AG08396 (cell line): ENCODE measurements around the gene ST6GALNAC1.
"Not testable (repeated sequence)": the region's sequence is repeated elsewhere in the genome, so short reads cannot be mapped to it uniquely, and the experiment has no call there.

Source experiments
- DNase-seq: peaks from one replicate; pipeline ENCODE4 v3.0.0; 2012; ENCODE audit warnings: low spot score, mixed read lengths

Gene ST6GALNAC1

DNA sequence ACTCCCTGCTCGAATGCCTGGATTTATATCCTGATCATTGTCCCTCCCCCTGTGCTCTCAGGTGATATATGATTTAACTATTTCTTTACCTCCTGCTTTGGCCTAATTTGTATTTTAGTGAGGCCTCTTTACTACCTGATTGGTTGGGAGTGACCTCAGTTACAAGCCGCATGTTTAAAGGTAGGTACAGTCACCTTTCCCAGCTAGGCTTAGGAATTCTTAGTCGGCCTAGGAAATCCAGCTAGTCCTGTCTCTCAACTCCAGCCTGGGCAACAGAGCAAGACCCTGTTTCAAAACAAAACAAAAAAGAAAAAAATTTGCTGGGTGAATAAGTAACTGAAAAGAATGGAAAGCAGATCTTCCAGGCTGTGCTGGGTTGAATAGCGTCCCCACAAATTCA lies 31.1 kb downstream of the ST6GALNAC1 start:
- DNase-seq = no peak

DNA sequence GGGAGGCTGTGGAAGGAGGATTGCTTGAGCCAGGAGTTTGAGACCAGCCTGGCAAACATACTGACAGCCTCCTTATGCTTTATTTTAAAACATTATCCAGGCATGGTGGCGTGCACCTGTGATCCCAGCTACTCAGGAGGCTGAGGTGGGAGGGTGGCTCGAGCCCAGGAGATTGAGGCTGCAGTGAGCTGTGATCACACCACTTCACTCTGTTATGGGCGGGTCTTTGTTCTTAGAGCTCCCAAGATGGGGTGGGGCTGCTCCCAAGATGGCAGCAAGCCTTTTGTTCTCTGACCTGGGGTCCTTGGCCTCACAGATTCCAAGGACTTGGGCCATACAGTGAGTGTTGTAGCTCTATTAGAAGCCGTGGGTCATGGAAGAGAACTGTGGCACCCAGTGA lies 31.8 kb downstream of the ST6GALNAC1 start:
- no peak for DNase-seq

DNA sequence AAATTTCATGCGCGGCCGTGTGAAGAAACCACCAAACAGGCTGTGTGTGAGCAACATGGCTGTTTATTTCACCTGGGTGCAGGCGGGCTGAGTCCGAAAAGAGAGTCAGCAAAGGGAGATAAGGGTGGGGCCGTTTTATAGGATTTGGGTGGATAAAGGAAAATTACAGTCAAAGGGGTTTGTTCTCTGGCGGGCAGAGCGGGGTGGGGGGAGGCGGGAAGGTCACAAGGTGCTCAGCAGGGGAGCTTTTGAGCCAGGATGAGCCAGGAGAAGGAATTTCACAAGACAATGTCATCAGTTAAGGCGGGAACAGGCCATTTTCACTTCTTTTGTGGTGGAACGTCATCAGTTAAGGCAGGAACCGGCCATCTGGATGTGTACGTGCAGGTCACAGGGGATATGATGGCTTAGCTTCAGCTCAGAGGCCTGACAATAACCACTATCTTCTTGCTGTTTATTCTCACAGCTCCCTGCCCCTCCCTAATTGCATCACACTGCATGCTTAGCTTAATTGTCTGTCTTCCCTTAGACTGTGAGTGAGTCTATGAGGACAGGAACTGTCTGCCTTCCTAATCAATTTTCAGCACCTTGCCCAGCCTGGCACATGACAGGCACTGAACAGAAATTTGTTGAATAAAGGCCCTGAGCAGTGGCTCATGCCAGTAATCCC lies 32.3 kb downstream of the ST6GALNAC1 start:
- DNase-seq = not testable (repeated sequence)

DNA sequence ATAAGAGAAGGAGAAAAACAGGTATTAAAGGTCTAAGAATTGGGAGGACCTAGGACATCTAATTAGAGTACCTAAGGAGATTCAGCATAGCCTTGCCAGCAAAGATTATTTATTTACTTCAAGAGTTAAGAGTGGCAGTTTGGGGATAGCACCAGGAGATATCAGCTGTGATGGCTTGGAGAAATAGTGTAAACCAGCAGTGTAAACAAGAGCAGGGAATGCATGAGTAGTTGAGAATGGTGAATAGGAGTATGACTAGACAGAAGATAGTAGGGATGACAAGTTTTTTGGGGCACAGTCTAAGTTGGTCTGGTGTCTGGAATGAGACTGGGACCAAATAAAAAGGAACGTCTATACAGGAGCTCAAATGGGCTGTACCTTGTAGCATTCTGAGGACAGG lies 36.9 kb downstream of the ST6GALNAC1 start:
- not testable (repeated sequence) for DNase-seq

DNA sequence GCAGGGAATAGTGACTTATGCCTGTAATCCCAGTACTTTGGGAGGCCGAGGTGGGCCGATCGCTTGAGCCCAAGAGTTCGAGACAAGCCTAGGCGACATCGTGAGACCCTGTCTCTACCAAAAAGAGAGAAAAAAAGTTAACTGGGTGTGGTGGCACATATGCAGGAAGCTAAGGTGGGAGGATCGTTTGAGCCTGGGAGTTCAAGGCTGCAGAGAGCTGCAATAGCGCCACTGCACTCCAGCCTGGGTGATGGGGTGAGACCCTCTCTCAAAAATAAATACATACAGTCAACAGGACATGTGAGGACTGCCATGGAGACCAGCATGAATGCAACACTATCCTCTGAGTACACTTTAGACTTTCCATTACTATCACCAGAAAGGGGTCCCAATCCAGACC lies 42.5 kb downstream of the ST6GALNAC1 start:
- DNase-seq = no peak

DNA sequence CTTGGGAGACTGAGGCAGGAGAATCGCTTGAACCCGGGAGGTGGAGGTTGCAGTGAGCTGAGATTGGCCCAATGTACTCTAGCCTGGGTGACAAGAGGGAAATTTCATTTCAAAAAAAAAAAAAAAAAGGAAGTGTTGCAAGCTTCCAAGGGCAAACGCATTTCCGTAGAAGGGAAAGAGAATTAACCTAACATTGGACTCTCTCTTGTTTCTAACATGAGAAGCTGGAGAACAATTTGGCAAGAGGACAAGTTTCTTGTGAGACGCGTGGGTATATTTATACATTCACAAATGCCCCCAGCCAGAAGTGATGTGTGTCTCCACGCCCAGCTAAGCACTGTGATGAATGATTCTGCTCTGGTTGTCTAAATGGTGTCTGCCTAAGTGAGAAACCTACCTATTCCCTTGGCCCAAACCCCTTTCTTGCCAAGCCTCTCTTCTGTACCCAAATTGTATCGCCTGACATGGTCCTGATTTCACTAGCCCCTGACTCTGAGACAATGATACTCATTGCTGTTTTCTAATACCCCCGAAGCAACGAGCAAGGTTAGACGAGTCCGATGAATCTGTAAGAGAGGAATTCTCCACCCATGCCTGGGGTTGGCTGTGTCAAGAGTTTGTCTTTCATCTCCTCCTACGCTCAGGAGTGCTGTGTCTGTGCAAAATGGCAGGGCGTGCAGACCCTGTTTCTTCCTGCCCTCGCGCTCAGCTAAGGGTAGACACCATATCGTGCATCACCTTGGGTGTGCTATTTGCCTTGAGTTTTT lies 43.7 kb downstream of the ST6GALNAC1 start:
- no peak for DNase-seq

DNA sequence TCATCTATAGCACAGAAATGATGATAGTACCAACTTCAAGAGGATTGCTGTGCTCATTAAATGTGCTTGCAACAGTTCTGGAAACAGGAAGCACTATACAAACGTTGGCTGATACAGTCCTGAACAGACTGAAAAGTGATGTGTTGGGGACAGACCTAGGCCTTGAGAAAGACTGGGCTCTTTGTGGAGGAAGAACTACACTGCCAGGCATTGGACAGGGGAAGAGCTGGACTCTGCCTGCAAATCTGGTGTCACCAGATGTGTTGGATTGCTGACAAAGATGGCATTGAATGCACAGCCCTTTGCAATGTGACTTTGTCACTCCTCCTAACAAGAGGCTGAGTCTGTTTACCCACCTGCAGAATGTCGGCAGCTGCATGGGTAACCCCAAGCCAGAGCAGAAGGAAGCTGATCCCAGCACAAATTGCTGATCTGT lies 45.5 kb downstream of the ST6GALNAC1 start:
- no peak for DNase-seq

DNA sequence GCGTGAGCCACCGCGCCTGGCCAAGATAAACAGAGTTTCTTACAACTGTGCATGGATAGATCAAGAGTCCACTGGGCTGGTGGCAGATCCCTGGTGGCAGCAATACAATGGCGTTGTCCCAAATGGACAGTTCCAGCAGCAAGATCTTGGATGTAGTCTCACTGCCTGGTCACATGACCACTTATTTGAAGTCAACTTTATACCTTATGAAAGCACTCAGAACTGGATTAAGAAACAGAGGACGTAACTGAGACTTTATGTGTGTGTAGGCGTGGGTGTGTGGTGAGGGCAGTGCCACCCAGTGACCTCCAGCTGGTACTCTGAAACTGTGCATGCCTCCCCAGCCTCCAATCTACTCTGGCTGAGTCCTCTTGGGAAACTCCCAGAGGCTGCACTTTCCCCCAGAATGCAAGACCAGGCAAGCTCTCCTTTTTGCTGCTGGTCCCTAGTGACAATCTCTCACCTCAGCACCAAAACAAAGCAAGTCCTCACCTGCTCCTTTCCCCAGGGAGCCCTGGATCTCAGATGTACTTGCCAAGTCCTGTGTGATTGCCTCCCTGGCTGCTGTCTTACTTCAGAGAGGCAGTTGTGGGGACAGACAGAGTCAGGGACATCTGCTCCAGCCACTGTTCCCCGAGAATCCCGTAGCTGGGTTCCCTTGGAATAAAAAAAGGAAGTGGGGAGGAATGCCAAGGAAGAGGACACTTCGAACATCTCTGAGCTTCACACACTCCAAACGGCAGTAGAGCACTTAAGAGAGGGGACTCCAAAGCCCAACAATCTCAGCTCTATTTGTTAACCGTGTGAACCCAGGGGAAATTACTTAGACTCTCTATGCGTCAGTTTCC lies 46.2 kb downstream of the ST6GALNAC1 start:
- no peak for DNase-seq

DNA sequence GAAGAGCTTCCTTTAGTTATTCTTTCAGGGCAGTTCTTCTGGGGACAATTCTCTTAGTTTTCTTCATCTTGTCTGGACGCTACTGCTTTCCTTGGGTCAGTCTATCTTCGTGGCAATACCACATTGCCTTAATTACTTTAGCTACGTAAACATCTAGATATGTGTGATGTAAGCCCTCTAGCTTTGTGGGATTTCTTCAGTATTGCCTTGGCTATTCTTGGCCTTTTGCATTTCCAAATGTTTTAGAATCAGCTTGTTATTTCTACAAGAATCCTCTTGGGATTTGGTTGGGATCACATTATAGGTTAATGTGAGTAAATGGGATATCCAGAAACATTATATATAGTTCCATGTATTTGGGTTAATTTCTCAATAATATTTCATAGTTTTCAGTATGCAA lies 48.9 kb downstream of the ST6GALNAC1 start:
- DNase-seq = no peak

DNA sequence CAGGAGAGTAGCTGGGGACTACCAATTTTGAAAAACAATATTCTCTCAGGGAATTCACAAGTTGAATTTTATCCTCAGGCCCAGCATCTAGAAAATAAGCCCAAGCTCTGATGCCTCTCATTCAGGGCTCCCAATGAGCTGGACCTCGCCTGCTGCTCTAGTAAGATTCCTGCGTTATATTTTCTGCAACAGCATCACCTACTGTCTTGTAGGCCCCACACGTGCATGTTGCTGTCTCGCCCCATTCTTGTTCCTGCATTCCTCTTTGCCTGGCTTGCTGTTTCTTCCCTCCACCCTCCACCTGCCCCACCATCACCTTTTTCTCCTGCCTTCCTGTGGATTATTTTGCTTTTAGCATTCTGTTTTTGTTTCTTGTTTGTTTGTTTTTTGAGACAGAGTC lies 49.6 kb downstream of the ST6GALNAC1 start:
- DNase-seq = no peak

DNA sequence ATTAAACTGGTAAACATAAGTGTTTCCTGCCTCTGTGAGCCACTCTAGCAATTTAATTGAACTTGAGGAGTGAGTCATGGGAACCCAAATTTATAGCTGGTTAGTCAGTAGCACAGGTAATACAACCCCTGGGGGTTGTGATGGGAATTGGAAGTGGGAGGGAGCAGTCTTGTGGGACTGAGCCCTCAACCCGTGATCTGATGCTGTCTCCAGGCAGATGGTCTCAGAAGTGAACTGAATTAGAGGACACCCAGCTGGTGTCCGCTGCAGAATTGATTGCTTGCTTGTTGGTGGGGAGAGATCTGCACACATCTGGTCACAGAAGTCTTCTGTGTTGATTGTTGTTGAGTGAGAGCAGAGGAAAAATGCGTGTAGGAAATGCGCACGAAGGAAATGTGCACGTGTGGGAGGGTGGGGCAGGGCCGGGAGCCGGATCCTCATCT lies 50.2 kb downstream of the ST6GALNAC1 start:
- no peak for DNase-seq

DNA sequence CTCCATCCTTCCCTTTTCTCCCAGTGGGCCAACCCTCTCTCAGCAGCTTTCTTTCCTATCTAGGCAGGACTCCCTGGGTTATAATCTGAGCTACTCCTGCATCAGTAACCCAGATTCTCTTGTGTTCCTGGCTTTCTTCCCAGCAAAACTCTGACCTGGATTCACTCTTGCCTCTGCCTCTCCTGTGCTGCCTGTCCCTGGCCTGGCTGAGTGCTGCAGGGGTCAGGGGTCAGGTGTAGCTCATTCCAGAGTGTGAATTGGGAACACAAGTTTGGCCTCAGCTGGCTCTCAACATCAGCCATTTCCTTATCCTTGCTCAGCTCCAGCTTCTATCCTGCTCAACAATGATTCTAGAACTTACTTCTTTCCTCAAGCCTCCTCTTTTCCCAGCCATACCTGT lies 55.4 kb downstream of the ST6GALNAC1 start:
- no peak for DNase-seq

DNA sequence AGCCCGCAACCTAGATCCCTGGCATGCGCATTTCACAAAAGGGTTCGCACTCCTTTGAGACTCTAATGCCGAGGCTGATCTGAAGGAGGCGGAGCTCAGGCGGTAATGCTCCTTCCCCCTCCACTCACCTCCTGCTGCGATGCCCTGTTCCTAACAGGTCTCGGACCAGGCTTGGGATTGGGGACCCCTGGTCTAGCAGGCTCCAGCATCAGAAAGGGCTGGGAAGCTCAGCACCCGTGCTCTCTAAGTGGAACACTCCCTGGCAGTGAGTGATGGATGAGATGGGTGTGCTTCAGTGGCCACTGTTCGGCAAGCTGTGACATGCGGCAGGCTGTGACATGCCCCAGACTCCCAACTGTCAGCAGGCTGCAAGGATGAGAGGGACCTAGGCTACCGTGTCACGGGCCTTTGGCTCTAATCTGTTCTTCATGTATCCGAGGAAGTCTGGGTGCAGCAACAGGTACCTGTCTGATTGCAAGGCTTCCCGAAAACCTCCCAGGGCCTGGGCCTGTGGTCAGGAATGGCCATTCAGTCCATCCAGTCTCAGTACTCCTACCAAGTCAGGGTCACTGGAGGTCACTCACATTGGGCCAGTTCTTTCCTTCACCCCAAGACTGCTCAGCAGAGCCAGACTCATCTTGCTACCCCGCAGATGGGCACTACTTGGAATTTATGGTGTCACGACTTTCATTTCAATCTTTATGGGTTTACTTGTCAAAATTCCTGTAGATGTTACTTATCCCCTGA lies 56.6 kb downstream of the ST6GALNAC1 start:
- DNase-seq = no peak

DNA sequence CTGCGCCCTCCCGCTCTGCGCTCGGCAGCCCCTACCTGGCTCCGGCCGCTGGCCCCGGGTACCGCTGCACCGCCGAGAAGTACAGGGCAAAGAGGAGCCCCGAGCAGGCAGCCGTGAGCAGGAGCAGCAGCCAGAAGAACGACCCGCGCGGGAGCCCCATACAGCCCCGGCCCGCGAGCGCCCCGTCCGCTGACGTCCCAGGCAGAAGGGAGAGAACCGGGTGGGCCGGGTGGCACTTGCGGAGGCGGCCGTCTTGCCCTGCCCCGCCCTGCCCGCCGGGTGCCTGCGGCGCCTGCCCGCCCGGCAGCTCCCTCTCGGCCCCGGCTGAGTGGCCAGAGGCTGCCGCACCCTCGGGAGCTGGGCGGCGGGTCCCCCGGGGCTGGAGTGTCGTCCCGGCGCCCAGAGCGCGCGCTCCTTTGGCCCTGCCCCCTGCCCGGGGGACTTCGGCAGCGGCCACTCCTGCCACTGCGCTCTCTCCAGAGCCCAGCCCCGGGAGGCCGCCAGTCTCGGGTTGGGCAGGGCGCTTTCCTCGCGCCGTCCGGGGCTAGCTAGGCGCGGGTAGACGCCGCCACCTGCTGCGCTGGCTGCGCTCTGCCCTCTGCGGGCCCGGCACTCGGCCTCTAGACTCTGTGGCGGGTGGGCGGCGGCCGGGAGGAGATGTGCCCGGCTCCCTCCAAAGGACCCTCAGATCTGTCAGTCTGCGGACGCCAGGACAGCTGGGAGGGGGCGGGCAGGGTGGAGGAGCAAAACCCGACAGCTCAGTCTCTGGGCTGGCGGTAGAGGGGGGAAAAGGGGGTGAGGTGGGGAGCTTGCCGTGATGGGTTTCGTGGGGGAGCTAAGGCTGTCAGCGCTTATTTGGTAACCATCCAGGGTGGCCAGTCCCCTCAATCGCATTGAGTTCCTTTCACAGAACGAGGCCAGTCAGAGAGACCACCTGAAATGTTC lies 57.6 kb downstream of the ST6GALNAC1 start, which contains the start of gene ST6GALNAC2:
Gene ST6GALNAC2 (minus strand): TSS at position 212 of the 945 bp plus-strand sequence. CDS start 52 bp downstream, at position 160.
- peak; percentile 76 for DNase-seq

DNA sequence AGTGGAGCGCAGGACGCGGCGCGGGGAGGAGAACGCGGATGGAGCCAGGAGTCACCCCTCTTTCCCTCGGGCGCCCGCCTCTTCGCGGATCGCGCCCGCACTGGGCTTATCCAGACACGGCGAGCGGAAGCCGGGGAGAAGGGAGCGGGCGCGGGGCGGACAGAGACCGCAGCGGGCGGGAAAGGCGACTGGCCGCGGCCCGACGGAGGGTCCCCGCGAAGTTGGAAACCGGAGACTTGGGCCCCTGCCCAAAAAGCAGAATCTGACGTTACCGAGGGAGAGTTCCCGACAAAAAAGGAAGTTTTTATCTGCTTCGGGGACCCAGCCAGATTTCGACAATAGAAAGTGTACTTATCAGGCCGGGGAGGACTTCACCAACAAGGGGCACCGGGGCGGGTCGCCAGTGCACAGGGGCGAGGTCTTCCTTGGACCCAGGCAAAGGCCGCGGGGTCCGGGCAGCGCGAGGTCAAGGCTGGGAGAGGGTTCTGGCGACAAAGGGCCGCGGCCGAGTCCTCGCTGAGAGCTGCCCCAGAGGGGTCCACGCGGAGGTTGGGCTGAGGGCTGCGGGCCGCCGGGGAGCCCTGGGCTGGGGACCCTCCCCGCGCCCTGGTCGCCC lies 58.4 kb downstream of the ST6GALNAC1 start:
- peak; percentile 44 for DNase-seq

DNA sequence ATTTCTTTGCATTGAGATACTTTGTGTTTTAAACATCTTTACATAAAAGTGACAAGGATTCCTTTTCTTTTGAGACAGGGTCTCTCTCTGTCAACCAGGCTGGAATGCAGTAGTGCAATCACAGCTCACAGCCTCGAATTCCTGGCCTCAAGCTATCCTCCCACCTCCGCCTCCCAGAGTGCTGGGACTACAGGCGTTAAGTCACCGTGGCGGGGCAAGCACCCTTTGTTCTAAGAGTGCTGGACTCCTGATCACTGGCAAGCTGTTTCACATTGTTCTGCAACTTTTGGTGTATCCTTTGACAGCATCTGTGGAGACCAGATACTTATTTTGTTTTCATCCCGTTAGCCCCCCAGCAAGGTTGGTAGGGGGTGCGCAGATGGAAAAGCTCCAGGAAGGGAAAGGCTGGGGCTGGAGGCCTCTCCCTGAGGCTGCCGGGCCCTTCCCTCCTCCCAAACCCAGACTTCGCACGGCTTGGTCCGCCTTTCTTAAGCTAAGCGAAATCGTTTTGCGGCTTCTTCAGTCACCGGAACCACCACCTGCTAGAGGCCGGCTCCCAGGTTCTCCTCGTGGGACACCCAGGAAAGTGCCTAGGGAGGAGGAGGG lies 59.0 kb downstream of the ST6GALNAC1 start:
- no peak for DNase-seq

DNA sequence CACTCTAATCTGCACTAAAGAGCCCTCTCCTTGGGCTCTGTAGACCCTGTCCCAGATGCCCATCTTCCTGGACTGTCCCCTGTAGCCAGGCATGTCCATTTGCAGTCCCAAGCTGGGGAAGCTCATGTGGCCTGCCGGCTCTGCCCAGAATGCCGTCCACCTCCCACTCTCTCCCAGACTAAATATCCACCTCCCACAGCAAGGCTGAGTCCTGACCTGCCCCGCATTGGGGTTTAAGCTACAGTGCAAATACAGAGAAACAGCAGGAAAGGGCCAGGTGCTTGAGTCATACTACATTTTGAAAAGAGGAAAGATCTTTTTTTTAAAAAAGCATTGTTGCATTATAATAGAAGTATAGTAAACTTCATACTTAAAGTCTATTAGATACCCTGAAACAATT lies 60.9 kb downstream of the ST6GALNAC1 start:
- DNase-seq = no peak

DNA sequence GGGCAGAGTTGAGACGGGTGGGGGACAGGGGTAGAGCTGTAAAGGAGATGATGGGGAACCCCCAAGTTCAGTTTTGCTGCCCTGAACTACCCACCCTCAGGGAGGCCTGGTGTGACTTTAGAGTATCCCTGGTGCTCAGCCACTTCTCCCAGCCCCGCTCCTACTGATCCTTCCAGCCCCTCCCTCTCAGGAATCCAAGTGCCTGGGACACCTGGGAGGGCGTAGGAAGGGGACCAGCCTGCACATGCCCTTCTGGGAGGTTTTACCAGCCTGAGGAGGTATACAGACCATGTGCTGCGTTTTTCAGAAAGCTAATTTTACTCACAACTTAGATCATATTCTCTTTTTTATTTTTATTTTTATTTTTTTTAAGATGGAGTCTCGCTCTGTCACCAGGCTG lies 62.0 kb downstream of the ST6GALNAC1 start:
- no peak for DNase-seq

DNA sequence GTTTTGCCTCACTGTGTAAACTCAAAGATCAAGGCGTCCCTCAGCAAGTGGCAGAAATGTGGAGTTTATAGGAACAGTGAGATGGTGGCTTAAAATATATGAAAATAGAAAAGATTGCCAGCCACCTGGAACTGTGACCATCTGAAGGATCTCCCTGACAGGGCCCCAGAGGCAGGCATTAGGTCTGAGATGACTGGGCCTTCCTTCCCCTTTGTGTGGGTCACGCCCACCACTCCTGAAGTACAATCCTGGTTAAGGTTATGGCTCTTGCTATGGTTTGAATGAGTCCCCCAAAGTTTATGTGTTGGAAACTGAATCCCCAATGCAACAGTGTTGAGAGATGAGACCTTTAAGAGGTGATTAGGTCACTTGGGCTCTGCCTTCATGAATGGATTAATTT lies 64.3 kb downstream of the ST6GALNAC1 start:
- DNase-seq = no peak

DNA sequence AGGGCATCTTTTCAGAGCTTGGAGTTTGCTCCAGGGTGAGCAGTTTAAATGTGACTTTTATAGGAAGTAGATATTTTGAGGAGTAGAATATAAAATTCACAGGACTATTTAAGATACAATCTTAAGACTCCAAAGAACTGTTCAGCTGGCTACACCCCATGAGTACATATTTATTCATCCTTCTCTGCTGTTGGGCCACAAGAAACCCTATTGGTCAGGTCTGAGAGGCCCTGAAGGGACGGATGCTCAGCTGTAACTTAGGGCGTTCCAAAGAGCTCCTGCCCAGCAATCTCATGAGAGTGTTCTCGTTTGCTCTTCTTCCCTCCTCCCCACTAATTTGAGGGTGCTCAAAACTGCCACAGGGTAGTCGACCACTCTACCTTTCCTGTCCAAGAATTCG lies 65.2 kb downstream of the ST6GALNAC1 start:
- no peak for DNase-seq
